IPS-20b (cell line): ENCODE data around the gene ZNF18.
"Not testable (repeated sequence)": the region's sequence is repeated elsewhere in the genome, so short reads cannot be mapped to it uniquely, and the experiment has no call there.

Source experiments
- H3K27ac ChIP-seq: one replicate; pipeline ENCODE4 v1.5.1; 2013; ENCODE audit warnings: low read length
- H3K27me3 ChIP-seq: 2 replicates; pipeline ENCODE4 v1.6.1; 2013; ENCODE audit warnings: mild to moderate bottlenecking, low read length, inconsistent platforms; ENCODE audit not compliant: insufficient read depth
- H3K36me3 ChIP-seq: 2 replicates; pipeline ENCODE4 v1.6.1; 2013; ENCODE audit warnings: low read depth, mild to moderate bottlenecking, inconsistent platforms, low read length, moderate library complexity; ENCODE audit not compliant: insufficient read depth
- H3K4me1 ChIP-seq: 2 replicates; pipeline ENCODE4 v1.6.1; 2013; ENCODE audit warnings: mild to moderate bottlenecking, control low read depth, inconsistent platforms, low read length, moderate library complexity; ENCODE audit not compliant: insufficient read depth
- H3K4me3 ChIP-seq: 2 replicates; pipeline ENCODE4 v1.5.1; 2013; ENCODE audit warnings: mild to moderate bottlenecking, low read length, inconsistent platforms
- H3K9ac ChIP-seq: 2 replicates; pipeline ENCODE4 v1.6.1; 2013; ENCODE audit warnings: low read depth, mild to moderate bottlenecking, inconsistent platforms, low read length, moderate library complexity
- H3K9me3 ChIP-seq: 2 replicates; pipeline ENCODE4 v1.6.1; 2013; ENCODE audit warnings: mild to moderate bottlenecking, low read depth, low read length, inconsistent platforms; ENCODE audit not compliant: insufficient read depth

The ZNF18 gene

DNA sequence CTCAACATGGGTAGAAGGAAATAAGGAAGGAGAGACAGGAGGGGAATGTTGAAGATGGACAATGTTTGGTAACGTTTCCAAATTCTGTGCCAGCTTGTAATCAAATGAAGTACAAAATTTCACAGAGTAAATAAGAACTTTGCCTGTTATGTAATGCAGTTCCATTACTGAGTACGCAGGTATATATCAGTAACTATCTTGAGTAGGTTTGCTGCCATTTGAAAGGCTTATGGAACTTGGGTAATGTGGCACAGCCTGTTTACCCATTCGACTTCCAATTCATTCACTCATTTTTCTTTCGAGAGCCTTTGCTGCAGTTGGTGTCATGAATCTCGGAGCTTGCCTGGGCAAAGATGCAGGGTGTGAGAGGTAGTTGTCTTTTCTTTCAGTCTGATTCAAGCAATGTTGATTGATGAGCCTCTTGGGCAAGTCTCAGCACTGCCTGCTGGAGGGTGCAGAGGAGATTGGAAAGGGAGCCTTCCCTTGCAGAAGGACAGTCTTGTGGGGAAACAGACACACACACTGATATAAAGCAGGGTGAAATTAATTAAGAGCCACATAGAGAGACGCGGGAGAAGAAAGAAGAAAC is 53.4 kb downstream of the ZNF18 start:
- no peaks in the 10 kb centered on the region for H3K9me3 ChIP-seq
- H3K36me3 ChIP-seq: no peaks in the 10 kb centered on the region
- H3K27me3 ChIP-seq: no peaks in the 10 kb centered on the region
- no peak overlapping the region for H3K27ac ChIP-seq
- no peak overlapping the region for H3K4me3 ChIP-seq
- no peaks in the 10 kb centered on the region for H3K4me1 ChIP-seq
- no peak overlapping the region for H3K9ac ChIP-seq

GRCh38 chr17:11943086-11943485 is 54.2 kb downstream of the ZNF18 start:
- H3K9ac ChIP-seq, H3K27me3 ChIP-seq, H3K4me1 ChIP-seq, H3K9me3 ChIP-seq, H3K36me3 ChIP-seq, H3K27ac ChIP-seq, H3K4me3 ChIP-seq: not testable (repeated sequence)

DNA sequence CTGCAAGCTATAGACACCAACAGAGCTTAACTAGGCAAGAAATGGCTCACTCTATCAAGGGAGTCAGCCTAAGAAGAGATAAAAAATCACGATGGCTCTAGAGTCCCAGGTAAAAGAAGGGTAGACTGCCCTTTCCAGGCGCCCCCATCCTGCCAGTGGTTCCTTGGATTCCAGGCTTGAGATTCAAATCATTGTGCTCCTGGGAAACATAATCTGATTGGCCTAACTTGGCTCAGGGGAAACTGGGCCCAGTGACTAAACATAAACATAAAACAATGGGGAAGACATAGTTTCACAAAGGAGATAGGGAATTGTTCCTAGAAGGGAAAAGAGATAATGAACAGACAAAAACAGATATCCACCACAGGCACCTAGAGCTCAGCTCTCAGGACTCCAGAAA is 56.4 kb downstream of the ZNF18 start:
- Histone ChIP-seq H3K9ac (no peak overlapping the region), H3K27ac (no peak overlapping the region), H3K9me3 (no peaks in the 10 kb centered on the region)

GRCh38 chr17:11935734-11936406 is 61.4 kb downstream of the ZNF18 start:
- Histone ChIP-seq H3K27me3 (no peaks in the 10 kb centered on the region), H3K4me1 (no peaks in the 10 kb centered on the region), H3K9me3 (no peaks in the 10 kb centered on the region), H3K4me3 (no peak overlapping the region), H3K27ac (no peak overlapping the region), H3K9ac (no peak overlapping the region), H3K36me3 (no peaks in the 10 kb centered on the region)

More for the DNA sequence above, 56.4 kb downstream of the ZNF18 start:
- H3K4me3 ChIP-seq: no peak overlapping the region
- H3K4me1 ChIP-seq: no peaks in the 10 kb centered on the region
- H3K36me3 ChIP-seq: no peaks in the 10 kb centered on the region
- no peaks in the 10 kb centered on the region for H3K27me3 ChIP-seq

GRCh38 chr17:11932337-11932898 is 64.9 kb downstream of the ZNF18 start:
- H3K9me3 ChIP-seq: no peaks in the 10 kb centered on the region
- H3K9ac ChIP-seq: no peak overlapping the region
- H3K27me3 ChIP-seq: no peaks in the 10 kb centered on the region
- peaks cover 7% of the 10 kb centered on the region for H3K4me1 ChIP-seq
- H3K27ac ChIP-seq: no peak overlapping the region
- H3K4me3 ChIP-seq: no peak overlapping the region
- no peaks in the 10 kb centered on the region for H3K36me3 ChIP-seq

- H3K27ac ChIP-seq: no peak overlapping the region
- no peaks in the 10 kb centered on the region for H3K27me3 ChIP-seq
- H3K4me1 ChIP-seq: peaks cover 7% of the 10 kb centered on the region
- H3K36me3 ChIP-seq: no peaks in the 10 kb centered on the region
- H3K4me3 ChIP-seq: no peak overlapping the region
- no peak overlapping the region for H3K9ac ChIP-seq
- no peaks in the 10 kb centered on the region for H3K9me3 ChIP-seq
Observed at GRCh38 chr17:11928436-11928835, 68.8 kb downstream of the ZNF18 start.
